ENCODE measurements around the gene TMEM256.
"Not testable (repeated sequence)": the region's sequence is repeated elsewhere in the genome, so short reads cannot be mapped to it uniquely, and the experiment has no call there.

- not testable (repeated sequence) for TF ChIP-seq POLR2A (IDR thresholded peaks at IDR 0.05; ENCODE audit: low read length); GATA1 (IDR thresholded peaks at IDR 0.05; ENCODE audit: low read depth, low read length)
Observed at GRCh38 chr17:7368599-7368994, 35.3 kb downstream of the TMEM256 start.
